22Rv1 (cell line): ENCODE data around the gene ELOVL6.
A peak's percentile ranks its signal among the peaks of the same experiment; 100 is the strongest.

ENCODE experiments used
- H3K27ac ChIP-seq: fragments of 450-650 bp; 2 replicates; pipeline ENCODE4 v1.5.1; 2017
- ZFX ChIP-seq: fragments of 450-650 bp; IDR thresholded peaks from 2 replicates; pipeline ENCODE4 v1.6.1; 2017; ENCODE audit warnings: antibody characterized with exemption, borderline replicate concordance
- TF ChIP-seq, protein P1 (sequence below): fragments of 450-650 bp; IDR thresholded peaks from 2 replicates; pipeline ENCODE4 v1.5.1; 2017; ENCODE audit warnings: mild to moderate bottlenecking

ELOVL6 gene

DNA sequence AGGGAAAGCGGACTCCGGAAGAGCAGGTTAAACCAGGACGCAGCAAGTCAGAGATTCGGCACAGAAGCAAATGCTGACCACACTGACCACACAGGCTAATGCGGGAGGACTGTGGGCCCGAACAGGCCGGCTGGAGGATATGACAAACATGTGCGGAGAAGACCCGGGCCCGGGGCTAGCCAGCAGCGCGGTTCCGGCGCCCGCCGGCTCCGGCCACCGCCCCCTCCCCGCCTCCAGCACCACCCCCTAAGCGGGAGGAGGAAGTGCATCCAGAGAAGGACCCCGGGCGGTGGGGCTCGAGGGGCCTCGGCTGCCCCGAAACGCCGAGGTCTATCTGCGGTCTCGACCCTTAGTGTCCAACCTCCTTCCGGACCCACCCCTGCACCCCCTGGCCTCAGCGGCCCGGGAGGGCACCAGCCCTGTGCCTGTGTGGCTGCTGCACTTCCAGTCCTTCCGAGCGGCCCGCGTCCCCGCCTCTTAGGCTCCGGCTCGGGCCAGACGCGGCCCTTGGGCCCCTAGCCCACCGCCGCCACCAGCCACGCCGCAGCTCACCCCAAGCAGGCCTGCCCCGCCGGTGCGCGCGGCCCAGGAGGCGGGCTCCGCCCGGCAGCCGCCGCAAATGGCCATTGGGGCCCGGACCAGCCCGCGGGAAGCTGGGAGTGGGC lies 2.1 kb downstream of the ELOVL6 start:
- TF ChIP-seq, protein P1, sequence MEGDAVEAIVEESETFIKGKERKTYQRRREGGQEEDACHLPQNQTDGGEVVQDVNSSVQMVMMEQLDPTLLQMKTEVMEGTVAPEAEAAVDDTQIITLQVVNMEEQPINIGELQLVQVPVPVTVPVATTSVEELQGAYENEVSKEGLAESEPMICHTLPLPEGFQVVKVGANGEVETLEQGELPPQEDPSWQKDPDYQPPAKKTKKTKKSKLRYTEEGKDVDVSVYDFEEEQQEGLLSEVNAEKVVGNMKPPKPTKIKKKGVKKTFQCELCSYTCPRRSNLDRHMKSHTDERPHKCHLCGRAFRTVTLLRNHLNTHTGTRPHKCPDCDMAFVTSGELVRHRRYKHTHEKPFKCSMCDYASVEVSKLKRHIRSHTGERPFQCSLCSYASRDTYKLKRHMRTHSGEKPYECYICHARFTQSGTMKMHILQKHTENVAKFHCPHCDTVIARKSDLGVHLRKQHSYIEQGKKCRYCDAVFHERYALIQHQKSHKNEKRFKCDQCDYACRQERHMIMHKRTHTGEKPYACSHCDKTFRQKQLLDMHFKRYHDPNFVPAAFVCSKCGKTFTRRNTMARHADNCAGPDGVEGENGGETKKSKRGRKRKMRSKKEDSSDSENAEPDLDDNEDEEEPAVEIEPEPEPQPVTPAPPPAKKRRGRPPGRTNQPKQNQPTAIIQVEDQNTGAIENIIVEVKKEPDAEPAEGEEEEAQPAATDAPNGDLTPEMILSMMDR: no peak
- TF ChIP-seq ZFX: no peak
- H3K27ac ChIP-seq: peak overlapping the region; percentile 99

DNA sequence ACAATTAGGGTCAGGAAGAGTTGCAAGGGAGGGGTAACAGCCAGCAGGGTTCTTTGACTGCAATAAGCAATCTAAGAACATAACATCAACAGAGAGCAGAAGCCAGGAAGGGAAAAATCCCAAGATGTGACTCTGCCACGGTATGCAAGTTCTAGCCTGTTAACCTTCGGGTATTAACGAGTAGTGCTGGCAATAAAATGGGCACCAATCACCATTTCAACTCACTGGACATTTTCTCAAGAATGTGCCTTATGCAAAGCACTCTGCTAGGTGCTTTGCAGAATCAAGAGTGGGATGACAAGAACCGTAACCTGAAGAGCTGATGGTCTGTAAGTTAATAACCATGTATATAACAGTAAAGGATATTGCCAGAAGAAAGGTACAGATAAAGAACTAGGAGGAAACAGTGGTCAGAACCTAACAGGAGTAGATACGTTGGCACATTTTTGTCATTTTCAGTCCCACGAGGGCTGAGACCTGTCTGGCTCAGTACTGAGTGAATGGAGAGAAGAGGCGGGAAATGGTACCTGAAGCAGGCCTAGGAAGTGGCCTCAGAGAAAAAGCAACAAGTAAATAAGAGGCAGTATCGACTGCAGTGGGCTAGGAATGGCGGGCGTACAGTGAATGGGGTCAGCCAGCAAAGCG lies 2.7 kb downstream of the ELOVL6 start:
- peak overlapping the region; percentile 99 for H3K27ac ChIP-seq
- no peak for TF ChIP-seq ZFX
- TF ChIP-seq, protein P1: no peak

DNA sequence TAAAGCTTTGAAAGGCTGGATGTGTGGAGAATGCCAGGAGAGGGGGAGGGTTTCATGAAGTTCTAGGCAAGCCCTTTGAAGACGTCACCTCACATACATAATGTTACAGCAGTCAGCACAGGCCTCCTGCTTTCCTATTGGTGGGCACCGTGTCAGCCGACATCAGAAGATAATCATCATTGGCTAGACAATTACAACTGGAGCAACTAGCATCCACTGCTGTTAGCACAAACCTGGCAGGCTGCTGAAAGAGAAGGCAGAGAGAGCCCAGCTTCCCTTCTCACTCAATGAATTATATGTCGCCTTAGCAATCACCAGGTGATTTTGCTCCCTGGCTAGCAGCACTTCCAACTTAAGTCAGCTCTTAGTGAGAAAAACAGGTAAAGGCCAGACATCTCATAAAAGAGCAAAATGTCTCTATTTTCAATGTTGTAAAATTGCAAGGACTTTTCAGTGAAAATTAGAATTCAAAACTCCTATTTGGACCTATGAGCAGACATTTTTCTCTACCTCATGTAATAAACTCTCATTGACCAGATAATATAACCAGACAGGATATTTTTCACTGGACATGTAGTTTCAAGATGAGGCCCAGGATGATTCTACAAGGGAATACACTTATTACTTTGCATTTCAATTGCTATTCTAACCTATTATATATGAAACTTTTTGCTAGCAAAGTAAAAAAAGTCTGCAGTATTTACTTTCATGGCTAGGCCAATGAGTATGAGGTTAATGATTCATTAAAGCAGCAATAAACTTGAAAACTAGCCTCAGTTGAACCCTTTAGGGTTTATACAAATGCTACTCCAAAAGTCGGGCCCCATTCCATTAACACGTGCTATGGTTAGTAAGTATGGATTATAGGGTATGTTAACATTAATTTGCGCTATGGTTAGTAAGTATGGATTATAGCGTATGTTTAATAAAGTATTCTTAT lies 4.3 kb downstream of the ELOVL6 start:
- peak overlapping the region; percentile 99 for H3K27ac ChIP-seq
- TF ChIP-seq, protein P1: no peak
- TF ChIP-seq ZFX: no peak

DNA sequence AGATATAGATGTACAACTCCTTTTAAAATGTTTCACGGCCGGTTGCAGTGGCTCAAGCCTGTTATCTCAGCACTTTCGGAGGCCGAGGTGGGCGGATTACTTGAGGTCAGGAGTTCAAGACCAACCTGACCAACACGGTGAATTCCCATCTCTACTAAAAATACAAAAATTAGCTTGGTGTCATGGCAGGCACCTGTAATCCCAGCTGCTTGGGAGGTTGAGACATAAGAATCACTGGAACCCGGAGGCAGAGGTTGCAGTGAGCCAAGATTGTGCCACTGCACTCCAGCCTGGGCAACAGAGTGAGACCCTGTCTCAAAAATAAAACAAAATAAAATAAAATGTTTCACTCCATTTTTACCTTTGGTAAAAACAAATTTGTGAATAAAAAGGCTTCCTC lies 5.1 kb downstream of the ELOVL6 start:
- peak overlapping the region; percentile 99 for H3K27ac ChIP-seq

DNA sequence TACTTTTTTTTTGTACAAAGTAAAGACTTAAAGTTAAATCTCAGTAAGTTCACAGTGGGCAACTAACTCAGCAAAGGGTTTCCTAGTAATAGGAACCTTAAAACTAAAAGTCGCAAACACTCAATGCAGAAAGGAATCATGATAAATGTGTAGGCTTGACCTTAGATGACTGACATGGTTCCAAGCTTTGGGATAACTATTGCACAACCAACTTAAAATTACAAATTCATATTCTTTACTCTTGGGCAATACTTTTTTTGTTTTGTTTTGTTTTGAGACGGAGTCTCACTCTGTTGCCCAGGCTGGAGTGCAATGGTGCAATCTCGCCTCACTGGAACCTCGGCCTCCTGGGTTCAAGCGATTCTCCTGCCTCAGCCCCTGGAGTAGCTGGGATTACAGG lies 8.2 kb downstream of the ELOVL6 start:
- no peak for TF ChIP-seq ZFX
- TF ChIP-seq, protein P1: no peak
- H3K27ac ChIP-seq: no peak overlapping the region

DNA sequence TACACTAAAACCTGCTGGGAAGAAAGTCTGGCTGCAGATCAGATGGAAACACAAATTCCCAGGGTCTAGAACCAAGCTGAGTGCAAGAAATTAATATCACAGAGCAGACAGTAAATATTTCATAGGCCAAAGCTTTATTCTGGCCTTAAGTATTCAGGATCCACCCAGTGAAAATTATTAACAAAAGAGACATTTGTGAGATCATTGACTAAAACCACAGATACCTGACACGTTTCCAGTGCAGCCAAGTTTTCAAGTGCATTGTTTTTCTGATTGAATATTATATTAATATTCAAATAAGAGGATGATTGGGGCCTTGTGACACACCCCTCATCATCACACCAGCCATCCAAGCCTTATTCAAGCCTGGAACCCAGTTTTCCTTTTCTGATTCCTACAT lies 10.3 kb downstream of the ELOVL6 start:
- H3K27ac ChIP-seq: no peak overlapping the region
- TF ChIP-seq, protein P1: no peak
- TF ChIP-seq ZFX: no peak

DNA sequence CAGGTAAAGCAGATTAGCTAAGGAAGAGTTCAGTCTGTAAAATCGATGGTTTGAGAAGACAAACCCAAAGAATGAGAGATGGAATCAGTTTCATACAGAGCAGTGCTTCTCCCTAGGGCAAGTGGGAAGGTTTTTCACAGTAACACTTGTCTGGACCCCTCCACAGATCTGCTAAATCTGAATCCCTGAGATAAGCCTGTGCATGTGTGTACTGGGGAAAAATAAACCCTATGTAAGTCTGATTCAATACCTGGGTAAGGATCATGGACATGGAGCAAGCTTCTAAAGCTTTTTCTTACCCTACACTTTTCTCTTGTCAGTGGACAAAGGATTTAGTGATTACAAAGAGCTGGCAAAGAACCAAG lies 13.6 kb downstream of the ELOVL6 start:
- 0 out of 2 replicates have a peak overlapping the region, but pooled peaks have one; percentile 13 for H3K27ac ChIP-seq
- TF ChIP-seq, protein P1: no peak
- TF ChIP-seq ZFX: no peak
